GM21360 (cell line): Measurements from ENCODE around the gene CCDC183.
"Not testable (repeated sequence)": the region's sequence is repeated elsewhere in the genome, so short reads cannot be mapped to it uniquely, and the experiment has no call there.

ENCODE experiments used
- ATAC-seq: cut with Tn5 transposase; IDR thresholded peaks from one replicate; pipeline ENCODE4 v1.9.1; 2021; ENCODE audit warnings: mild to moderate bottlenecking, moderate library complexity; ENCODE audit not compliant: unreplicated experiment

CCDC183 gene

GRCh38 chr9:136837146-136837855, 41.2 kb downstream of the CCDC183 start:
- no peak for ATAC-seq

DNA sequence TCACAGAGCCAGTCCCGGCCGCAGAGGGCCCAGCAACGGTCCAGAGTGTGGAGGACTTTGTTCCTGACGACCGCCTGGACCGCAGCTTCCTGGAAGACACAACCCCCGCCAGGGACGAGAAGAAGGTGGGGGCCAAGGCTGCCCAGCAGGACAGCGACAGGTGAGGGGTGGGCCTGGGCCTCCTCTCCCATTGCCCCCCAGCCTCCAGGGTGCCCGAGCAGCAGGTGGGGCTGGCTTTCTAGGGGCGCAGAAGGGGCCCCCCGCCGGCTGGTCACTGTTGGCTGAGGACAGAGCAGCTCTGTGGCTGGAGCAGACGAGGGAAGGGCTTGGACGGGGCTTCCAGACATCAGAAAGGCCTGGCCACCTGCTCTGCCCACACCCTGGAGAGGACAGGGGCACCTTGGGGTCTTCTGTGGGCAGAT, 41.7 kb downstream of the CCDC183 start:
- ATAC-seq: not testable (repeated sequence)

- no peak for ATAC-seq
These were observed 42.4 kb downstream of the CCDC183 start for GRCh38 chr9:136838314-136839228.

DNA sequence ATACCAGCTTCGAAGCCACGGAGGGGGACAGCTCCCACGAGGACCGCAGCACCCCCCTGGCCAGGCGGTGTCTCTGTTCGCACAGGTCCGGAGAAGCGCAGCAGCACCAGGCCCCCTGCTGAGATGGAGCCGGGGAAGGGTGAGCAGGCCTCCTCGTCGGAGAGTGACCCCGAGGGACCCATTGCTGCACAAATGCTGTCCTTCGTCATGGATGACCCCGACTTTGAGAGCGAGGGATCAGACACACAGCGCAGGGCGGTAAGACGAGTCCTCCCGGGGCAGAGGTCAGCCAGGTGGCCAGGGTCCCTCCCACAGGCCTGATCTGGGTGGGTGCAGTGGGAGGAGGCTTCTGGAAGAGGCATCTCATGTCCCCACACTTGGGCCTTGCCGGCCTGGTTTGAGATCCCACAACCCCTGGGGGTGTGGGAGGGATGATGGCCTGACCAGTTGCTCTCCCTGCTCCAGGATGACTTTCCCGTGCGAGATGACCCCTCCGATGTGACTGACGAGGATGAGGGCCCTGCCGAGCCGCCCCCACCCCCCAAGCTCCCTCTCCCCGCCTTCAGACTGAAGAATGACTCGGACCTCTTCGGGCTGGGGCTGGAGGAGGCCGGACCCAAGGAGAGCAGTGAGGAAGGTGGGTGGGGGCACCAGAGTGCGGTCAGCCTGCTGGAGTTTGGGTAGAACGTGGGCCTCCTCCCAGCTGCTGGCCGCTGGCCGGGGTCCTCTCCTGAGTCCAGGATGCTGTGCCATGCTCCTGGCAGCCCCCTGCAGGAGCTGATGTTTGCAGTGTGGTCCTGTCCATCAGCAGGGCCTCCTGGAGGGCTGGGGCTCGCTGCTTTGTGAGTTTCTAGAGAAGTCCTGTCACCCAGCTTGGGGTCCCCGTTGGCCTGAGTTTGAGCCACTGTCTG, 43.3 kb downstream of the CCDC183 start:
- no peak for ATAC-seq

- no peak for ATAC-seq
These were observed 44.2 kb downstream of the CCDC183 start for GRCh38 chr9:136840140-136840876.

GRCh38 chr9:136840877-136841645, 44.9 kb downstream of the CCDC183 start:
- no peak for ATAC-seq

GRCh38 chr9:136841646-136842379, 45.7 kb downstream of the CCDC183 start:
- ATAC-seq: not testable (repeated sequence)

DNA sequence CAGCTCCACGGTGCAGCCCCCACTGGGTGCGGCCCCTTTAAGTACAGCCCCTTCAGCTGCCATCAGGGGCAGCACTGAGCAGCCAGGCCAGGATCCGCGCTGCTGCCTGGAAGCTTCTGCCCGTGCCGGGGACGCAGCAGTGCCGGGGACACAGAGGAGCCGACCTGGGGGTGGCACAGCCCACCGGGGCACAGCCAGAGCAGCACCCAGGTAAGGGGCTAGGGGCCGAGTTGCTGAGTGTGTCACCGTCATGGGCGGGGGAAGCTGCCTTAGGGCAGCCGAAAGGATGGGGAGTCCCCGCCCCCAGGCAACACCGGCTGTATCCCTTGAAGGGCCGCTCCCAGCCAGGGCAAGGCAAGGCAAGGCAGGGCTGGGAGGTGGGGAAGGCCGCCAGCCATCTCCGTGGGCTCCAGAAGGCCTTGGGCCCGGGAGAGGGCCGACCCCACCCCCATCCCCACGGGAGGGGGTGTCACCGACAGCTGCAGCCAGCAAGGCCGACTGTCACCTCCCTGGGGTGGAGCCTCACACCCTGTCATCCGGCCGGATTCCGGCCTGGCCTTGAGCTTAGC, 46.3 kb downstream of the CCDC183 start, which contains the start of gene AJM1:
Gene AJM1 (plus strand): TSS at position 99 of the 569 bp plus-strand sequence. CDS start 1,937 bp downstream, outside the sequence.
- ATAC-seq: peak; percentile 41

DNA sequence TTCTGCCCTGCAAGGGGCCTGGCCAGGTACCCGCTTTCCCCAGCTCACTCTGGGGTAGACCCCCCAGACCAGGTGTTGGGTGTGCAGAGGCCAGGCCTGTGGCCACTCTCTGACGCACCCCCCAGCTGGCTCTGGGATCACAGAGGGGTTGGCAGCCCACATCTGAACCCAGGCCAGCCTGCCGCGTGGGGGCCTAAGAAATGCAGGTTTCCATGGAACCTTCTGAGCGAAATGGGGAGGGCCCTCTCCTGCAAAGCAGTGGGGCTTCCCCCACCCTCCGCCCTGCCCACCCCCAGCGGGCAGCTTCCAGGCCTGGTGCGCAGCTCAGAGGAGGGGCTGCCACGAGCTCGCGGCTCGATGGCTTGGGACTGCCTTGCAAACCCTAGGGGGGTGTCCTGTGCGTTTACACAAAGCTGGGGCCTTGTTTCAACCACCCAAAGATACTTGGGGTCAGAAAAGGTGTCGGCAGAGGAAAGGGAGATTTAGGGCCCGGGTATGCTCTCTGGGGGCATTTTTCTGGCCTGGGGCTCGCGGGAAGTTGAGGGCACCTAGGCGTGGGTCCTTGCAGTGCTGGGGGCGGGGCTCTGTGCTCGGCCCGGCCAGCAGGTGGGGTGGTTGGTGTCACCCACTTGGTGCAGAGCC, 47.1 kb downstream of the CCDC183 start:
- not testable (repeated sequence) for ATAC-seq

- ATAC-seq: not testable (repeated sequence)
These were observed 47.9 kb downstream of the CCDC183 start for GRCh38 chr9:136843801-136844740.

DNA sequence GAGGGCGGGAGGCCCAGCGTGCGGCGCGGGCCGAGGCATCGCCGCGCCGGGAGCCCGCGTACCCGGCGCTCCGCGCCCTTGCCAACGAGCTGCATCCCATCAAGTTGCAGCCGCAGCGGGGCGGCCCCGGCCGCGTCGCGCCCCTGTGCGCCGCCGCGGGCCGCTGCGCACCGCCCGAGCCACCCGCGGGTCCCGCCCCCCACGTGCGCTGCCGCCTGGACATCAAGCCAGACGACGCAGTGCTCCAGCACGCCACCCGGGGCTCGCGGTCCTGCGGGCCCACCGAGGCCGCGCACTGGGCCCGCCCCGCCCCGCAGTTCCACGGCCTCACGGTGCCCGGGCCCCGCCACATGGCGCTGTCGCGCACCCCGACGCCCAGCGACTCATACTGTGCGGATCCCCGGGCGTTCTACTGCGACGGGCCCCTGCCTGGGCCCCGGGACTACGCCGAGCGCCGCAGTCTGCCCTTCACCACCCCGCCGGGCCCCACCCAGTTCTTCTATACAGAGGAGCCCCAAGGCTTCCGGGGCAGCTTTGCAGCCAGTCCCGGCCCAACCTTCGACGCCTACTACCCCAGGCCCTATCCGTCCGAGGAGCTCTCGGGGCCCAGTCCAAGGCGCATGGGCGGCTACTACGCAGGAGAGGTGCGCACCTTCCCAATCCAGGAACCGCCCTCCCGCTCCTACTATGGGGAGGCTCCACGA, 48.8 kb downstream of the CCDC183 start:
- no peak for ATAC-seq

DNA sequence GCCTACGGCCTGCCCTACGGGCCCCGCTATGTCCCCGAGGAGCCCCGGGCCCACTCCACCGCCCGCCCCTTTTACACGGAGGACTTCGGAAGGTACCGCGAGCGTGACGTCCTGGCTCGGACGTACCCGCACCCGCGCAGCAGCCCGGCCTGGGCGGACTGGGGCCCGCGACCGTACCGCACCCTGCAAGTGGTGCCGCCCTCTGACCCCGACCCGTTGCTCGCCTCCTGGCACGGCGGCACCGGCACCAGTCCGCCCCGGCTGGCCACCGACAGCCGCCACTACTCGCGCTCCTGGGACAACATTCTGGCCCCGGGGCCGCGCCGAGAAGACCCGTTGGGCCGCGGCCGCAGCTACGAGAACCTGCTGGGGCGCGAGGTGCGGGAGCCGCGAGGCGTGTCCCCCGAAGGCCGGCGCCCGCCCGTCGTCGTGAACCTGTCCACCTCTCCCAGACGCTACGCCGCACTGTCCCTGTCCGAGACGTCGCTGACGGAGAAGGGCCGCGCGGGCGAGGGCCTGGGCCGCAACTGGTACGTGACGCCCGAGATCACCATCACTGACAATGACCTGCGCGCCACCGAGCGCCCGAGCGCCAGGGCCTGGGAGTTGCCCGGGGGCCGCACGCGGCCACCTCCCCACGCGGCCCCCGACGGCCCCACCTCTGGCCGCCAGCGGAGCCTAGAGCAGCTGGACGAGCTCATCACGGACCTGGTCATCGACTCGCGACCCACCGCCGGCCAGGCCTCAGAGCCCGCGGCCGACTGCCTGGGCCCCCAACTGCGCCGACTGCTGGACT, 49.5 kb downstream of the CCDC183 start:
- no peak for ATAC-seq

- ATAC-seq: no peak
These were observed 50.4 kb downstream of the CCDC183 start for GRCh38 chr9:136846376-136847087.

GRCh38 chr9:136847088-136847825, 51.1 kb downstream of the CCDC183 start:
- no peak for ATAC-seq
